GM12872 (cell line): Measurements from ENCODE around the gene PHC1.

Experiments used
- CTCF ChIP-seq: IDR thresholded peaks from 3 replicates; pipeline ENCODE4 v1.5.1; 2011; ENCODE audit warnings: low read depth, mild to moderate bottlenecking, low read length, moderate library complexity; ENCODE audit not compliant: insufficient read depth

Gene PHC1

GRCh38 chr12:8957561-8957960 lies 43.3 kb downstream of the PHC1 start:
- TF ChIP-seq CTCF, result no peak

- TF ChIP-seq CTCF, result no peak
Observed at GRCh38 chr12:8958066-8958465, 43.8 kb downstream of the PHC1 start.

GRCh38 chr12:8960176-8960575 lies 45.9 kb downstream of the PHC1 start:
- TF ChIP-seq CTCF, result no peak

DNA sequence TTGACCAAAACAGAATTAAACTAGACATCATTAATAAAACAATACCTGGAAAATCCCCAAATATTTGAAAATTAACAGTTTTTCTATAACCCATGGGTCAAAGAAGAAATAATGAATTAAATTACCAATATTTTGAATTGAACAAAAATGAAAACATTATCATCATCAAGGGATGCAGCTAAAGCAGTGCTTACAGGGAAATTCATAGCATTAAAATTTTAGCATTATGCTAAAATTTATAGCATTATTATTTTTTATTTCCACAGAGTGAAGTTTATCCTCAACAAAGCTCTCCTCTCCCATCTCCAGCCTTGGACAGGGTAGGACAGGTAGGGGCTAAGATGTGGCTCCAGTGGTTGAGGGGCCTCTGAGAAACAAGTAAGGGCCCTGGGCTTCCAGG lies 54.5 kb downstream of the PHC1 start:
- no peak for TF ChIP-seq CTCF

DNA sequence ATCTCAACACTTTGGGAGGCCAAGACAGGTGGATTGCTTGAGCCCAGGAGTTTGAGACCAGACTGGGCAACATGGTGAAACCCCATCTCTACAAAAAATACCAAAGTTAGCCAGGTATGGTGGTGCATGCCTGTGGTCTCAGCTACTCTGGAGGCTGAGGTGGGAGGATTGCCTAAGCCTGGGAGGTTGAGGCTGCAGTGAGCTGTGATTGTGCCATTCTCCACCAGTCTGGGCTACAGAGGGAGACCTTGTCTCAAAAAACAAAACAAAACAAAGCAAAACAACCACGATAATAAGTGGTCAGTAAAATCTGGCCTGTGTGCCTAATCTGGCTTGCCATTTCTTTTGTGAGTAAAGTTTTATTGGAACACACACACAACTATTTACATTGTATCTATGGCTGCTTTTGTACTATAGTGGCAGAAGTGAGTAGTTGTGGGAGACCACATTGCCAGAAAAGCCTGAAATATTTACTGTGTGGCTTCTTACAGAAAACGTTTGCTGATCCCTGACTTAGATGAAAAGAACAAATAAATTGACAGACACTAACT lies 55.6 kb downstream of the PHC1 start:
- TF ChIP-seq CTCF, result no peak

DNA sequence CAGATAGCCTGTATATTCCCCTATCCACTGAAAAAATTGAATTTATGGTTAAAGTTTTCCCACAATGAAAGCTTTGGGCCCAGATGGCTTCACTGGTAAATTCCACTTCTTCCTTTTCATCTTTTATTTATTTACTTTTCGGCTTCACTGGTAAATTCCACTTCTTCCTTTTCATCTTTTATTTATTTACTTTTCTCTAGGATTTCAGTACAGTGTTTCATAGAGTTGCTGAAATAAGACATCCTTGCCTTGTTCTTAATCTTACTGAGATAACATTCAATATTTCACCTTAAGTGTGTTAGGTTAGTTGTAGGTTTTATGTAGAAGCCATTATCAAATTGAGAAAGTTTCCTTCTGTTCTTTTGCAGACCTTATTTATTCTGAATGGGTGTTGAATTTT lies 56.1 kb downstream of the PHC1 start:
- no peak for TF ChIP-seq CTCF

DNA sequence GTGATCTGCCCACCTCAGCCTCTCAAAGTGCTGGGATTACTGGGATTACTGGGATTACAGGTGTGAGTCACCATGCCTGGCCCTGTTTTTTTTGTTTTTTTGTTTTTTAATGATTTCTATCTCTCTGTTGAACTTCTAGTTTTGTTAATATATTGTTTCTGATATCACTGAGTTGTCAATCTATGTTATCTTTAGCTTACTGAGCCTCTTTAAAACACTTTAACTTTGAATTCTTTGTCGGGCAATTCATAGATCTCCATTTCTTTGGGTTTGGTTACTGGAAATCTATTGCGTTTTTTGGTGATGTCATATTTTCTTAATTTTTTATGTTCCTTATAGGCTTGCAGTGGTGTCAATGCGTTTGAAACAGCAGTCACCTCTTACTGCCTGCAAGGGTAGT lies 65.8 kb downstream of the PHC1 start:
- no peak for TF ChIP-seq CTCF
